Measurements from ENCODE around the gene KAZALD1. TPM values are rescaled to one million over a fixed set of nuclear protein-coding genes. Genes with fewer than 3 reads are reported as not detected.

The KAZALD1 gene
- total RNA-seq, 1 donor from 2014 or later = 8.1 TPM

- H4K20me1 ChIP-seq (ENCODE audit: insufficient read depth, low read length) = no peaks in the 10 kb centered on the region
- H3K4me2 ChIP-seq (ENCODE audit: low read length) = peak overlapping the region; percentile 95
- H3K9me3 ChIP-seq (ENCODE audit: insufficient read depth, low read depth, low read length) = no peaks in the 10 kb centered on the region
- TF ChIP-seq CTCF (IDR thresholded peaks at IDR 0.05; ENCODE audit: insufficient read depth, low read depth, low read length) = no peak
- no peak for TF ChIP-seq EZH2 (IDR thresholded peaks at IDR 0.05; ENCODE audit: insufficient read depth, low read length)
- H3K9ac ChIP-seq (ENCODE audit: low read length) = no peak overlapping the region
- no peak overlapping the region for H3K27ac Mint-ChIP-seq (ENCODE audit: unreplicated experiment)
- no peaks in the 10 kb centered on the region for H3K9me3 Mint-ChIP-seq (ENCODE audit: unreplicated experiment)
- peaks cover 51% of the 10 kb centered on the region for H3K4me1 ChIP-seq (ENCODE audit: insufficient read depth, low read length)
- H3K27me3 ChIP-seq (ENCODE audit: insufficient read depth, low read length) = peaks cover 4% of the 10 kb centered on the region
- peak overlapping the region; percentile 77 for H3K4me3 Mint-ChIP-seq (ENCODE audit: unreplicated experiment)
- no peak overlapping the region for H3K27ac ChIP-seq (ENCODE audit: low read depth, low read length)
- H3K4me1 Mint-ChIP-seq (ENCODE audit: low read depth, unreplicated experiment) = peaks cover 16% of the 10 kb centered on the region
- peaks cover 10% of the 10 kb centered on the region for H3K79me2 ChIP-seq (ENCODE audit: insufficient read depth, low read length)
- H3K27me3 Mint-ChIP-seq (ENCODE audit: low read depth, unreplicated experiment) = peaks cover 28% of the 10 kb centered on the region
- DNase-seq (ENCODE audit: low read depth) = no peak
- peaks cover 5% of the 10 kb centered on the region for H3K36me3 Mint-ChIP-seq (ENCODE audit: low read depth, unreplicated experiment)
- no peak overlapping the region for H3K4me3 ChIP-seq (ENCODE audit: insufficient read depth, low read depth, low read length)
- no peak overlapping the region for H2AFZ ChIP-seq (ENCODE audit: low read depth, low read length)
- FAIRE-seq = no peak
- no peaks in the 10 kb centered on the region for H3K36me3 ChIP-seq (ENCODE audit: insufficient read depth, low read length)
These were observed 2.0 kb downstream of the KAZALD1 start for GRCh38 chr10:101063548-101064414.

GRCh38 chr10:101064415-101065030 is 2.7 kb downstream of the KAZALD1 start:
- H3K4me1 Mint-ChIP-seq (ENCODE audit: low read depth, unreplicated experiment) = peaks cover 16% of the 10 kb centered on the region
- H3K79me2 ChIP-seq (ENCODE audit: insufficient read depth, low read length) = peaks cover 5% of the 10 kb centered on the region
- no peak overlapping the region for H3K4me2 ChIP-seq (ENCODE audit: low read length)
- FAIRE-seq (no peak), DNase-seq (ENCODE audit: low read depth) (no peak)
- H3K27me3 ChIP-seq (ENCODE audit: insufficient read depth, low read length) = peaks cover 4% of the 10 kb centered on the region
- no peaks in the 10 kb centered on the region for H3K36me3 ChIP-seq (ENCODE audit: insufficient read depth, low read length)
- no peaks in the 10 kb centered on the region for H3K9me3 Mint-ChIP-seq (ENCODE audit: unreplicated experiment)
- no peak overlapping the region for H3K9ac ChIP-seq (ENCODE audit: low read length)
- peaks cover 5% of the 10 kb centered on the region for H3K36me3 Mint-ChIP-seq (ENCODE audit: low read depth, unreplicated experiment)
- peaks cover 28% of the 10 kb centered on the region for H3K27me3 Mint-ChIP-seq (ENCODE audit: low read depth, unreplicated experiment)
- H3K9me3 ChIP-seq (ENCODE audit: insufficient read depth, low read depth, low read length) = no peaks in the 10 kb centered on the region
- TF ChIP-seq EZH2 (IDR thresholded peaks at IDR 0.05; ENCODE audit: insufficient read depth, low read length) (no peak), CTCF (IDR thresholded peaks at IDR 0.05; ENCODE audit: insufficient read depth, low read depth, low read length) (no peak)
- no peak overlapping the region for H3K27ac ChIP-seq (ENCODE audit: low read depth, low read length)
- H3K4me3 Mint-ChIP-seq (ENCODE audit: unreplicated experiment) = peak overlapping the region; percentile 65
- H3K27ac Mint-ChIP-seq (ENCODE audit: unreplicated experiment) = no peak overlapping the region
- H3K4me1 ChIP-seq (ENCODE audit: insufficient read depth, low read length) = peaks cover 51% of the 10 kb centered on the region
- H3K4me3 ChIP-seq (ENCODE audit: insufficient read depth, low read depth, low read length) = no peak overlapping the region
- H4K20me1 ChIP-seq (ENCODE audit: insufficient read depth, low read length) = no peaks in the 10 kb centered on the region
- no peak overlapping the region for H2AFZ ChIP-seq (ENCODE audit: low read depth, low read length)

All from astrocyte (in vitro differentiated cells and primary cell).